Psoas muscle (tissue), 8 donors: Measurements from ENCODE around the gene SETDB1. TPM values are rescaled to one million over a fixed set of nuclear protein-coding genes. Genes with fewer than 3 reads are reported as not detected.

Experiments used
- ATAC-seq, 4 donors: fragments of 200-7000 bp; cut with Tn5 transposase; one replicate each; pipeline ENCODE4 v1.9.1; 2020; ENCODE audit warnings: moderate library complexity in 3 of 4, mild to moderate bottlenecking in 2 of 4
- DNase-seq, 2 donors: peaks; one replicate each; pipeline ENCODE4 v3.0.0-alpha.2; 2020
- H3K27ac ChIP-seq: fragments of 200-600 bp; one replicate; pipeline ENCODE4 v1.8.0; 2022
- H3K27me3 ChIP-seq, 3 donors: fragments of 200-600 bp in 1 of 3; one replicate each; pipeline versions ENCODE4 v1.6.1 to v1.8.0; 2013 to 2022; ENCODE audit warnings: low read length in 2 of 3, mild to moderate bottlenecking in 2 of 3, moderate library complexity in 1 of 3; ENCODE audit not compliant: insufficient read depth in 3 of 3
- H3K36me3 ChIP-seq, 2 donors: fragments of 200-600 bp in 1 of 2; one replicate each; pipeline versions ENCODE4 v1.6.1 to v1.8.0; 2013 to 2022; ENCODE audit warnings: low read depth in 1 of 2, mild to moderate bottlenecking in 1 of 2, moderate library complexity in 1 of 2; ENCODE audit not compliant: insufficient read depth in 1 of 2
- H3K4me1 ChIP-seq: fragments of 200-600 bp; one replicate; pipeline ENCODE4 v1.8.0; 2022
- H3K4me3 ChIP-seq: fragments of 200-600 bp; one replicate; pipeline ENCODE4 v1.8.0; 2022; ENCODE audit warnings: mild to moderate bottlenecking
- H3K9me3 ChIP-seq: fragments of 200-600 bp; one replicate; pipeline ENCODE4 v1.8.0; 2022
- CTCF ChIP-seq: fragments of 200-600 bp; IDR thresholded peaks from one replicate; pipeline ENCODE4 v1.8.0; 2022; ENCODE audit warnings: antibody characterized with exemption
- WGBS, 3 donors: extraction: QIAGEN DNeasy Blood & Tissue Kit; methylation state at CpG; one replicate each; pipeline versions ENCODE4 v1.1.6 to v1.1.7; 2013; 5-methylcytosine and 5-hydroxymethylcytosine counted together
- intact Hi-C, 2 donors: fragments of 100-400 bp; cut with DNase I; formaldehyde crosslinking; loops; one replicate each; pipeline versions ENCODE4 v1.11.0 to v1.14.2; 2022
- polyA plus RNA-seq, 3 donors: library from polyadenylated mRNA; stranded (reverse); fragments of 200-250 nt; gene quantifications; one replicate each; pipeline ENCODE4 v1.2.3, GENCODE V29; 2013
- total RNA-seq, 4 donors: library from RNA; stranded (reverse); fragmentation: NEBNext Ultra II Directional in 2 of 4; extraction: Animal tissue kit (Norgen Biotek cat#: 25700) in 2 of 4; gene quantifications; one replicate each; pipeline versions ENCODE4 v1.2.1 to v1.2.4, GENCODE V29; 2021 to 2023
- donor health status: healthy with polysubstance abuse.
- donor health status: DM: no; HTN: no; CAD: no; lungs with moderate emphysema.
- donor health status: Bipolar disorder and iron deficiency.
- donor health status: healthy.
- donor health status: DM: yes; HTN: yes; CAD: no.
- donor health status: DM: no; HTN: no; CAD: no.
- donor health status: DM: no; HTN: no; CAD: no.
- donor health status: DM: yes; HTN: yes; CAD: no.

The SETDB1 gene
- total and polyA plus RNA-seq, 7 donors, result 12.8 to 27.1 (median 19.4) TPM

- Histone ChIP-seq H3K4me1 (no peaks in the 10 kb centered on the region), H3K27me3 (no peaks in the 10 kb centered on the region), H3K36me3 (no peaks in the 10 kb centered on the region), H3K9me3 (no peaks in the 10 kb centered on the region), H3K27ac (no peak overlapping the region), H3K4me3 (no peak overlapping the region)
- DNase-seq (no peak), ATAC-seq (no peak)
- intact Hi-C loops, result no loop called here
- no peak for TF ChIP-seq CTCF
- 91 to 95% (median 91%) methylated on average over 5 of the region's 5 CpGs for WGBS, 3 donors
Measured at GRCh38 chr1:150902346-150902745, 23.8 kb upstream of the SETDB1 start.

DNA sequence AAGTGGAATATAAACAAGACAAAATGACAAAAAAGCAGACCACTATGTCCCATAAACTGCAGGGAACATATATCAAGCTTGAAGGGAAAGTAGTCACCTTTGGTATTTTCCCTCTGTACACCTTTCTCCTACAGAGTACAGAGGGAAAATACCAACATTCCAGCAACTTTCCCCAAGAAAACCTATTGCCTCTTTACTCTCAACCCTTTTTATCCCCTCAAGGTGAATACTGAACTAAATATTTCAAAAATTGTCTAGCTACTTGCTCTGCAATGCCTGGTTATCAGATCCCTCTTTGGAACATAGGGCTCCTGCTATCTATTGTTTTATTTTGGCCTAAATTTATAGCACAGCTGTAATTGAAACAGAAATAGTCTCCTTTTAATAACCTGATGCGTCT lies 23.4 kb upstream of the SETDB1 start:
- intact Hi-C loops, result no loop called here
- 58 to 66% (median 61%) methylated on average over 1 of the region's 1 CpG for whole genome bisulfite sequencing, 3 donors
- no peaks in the 10 kb centered on the region for H3K36me3 ChIP-seq
- H3K4me1 ChIP-seq, result no peaks in the 10 kb centered on the region
- no peak overlapping the region for H3K27ac ChIP-seq
- TF ChIP-seq CTCF, result no peak
- DNase-seq, result no peak
- H3K27me3 ChIP-seq, result no peaks in the 10 kb centered on the region
- no peaks in the 10 kb centered on the region for H3K9me3 ChIP-seq
- no peak overlapping the region for H3K4me3 ChIP-seq
- ATAC-seq, result no peak

GRCh38 chr1:150905301-150905700 lies 20.9 kb upstream of the SETDB1 start:
- 90 to 95% (median 95%) methylated on average over 6 of the region's 6 CpGs for WGBS, 3 donors
- no peak for DNase-seq

DNA sequence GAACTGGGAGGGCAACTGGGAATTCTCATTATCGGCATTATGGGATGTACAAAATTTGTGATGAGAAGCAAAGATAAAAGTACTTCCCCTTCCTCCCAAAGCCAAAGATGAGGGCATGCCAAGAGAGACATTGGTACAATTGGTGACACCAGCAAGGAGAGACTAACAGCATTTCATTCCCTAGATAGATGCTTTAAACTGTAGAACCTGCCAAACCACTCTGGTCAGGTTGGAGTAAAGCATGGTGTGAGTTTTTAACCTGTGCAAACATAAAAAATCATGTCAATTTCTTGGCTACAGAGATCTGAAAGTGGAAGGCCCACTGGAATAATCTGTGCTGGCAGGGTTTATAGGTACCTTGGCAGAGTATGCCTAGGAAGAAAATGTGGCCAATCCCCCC lies 19.8 kb upstream of the SETDB1 start:
- WGBS, 3 donors, result 76 to 94% (median 90%) methylated on average over 1 of the region's 1 CpG
- intact Hi-C loops, result no loop called here
- ATAC-seq, result no peak
- DNase-seq, result no peak
- Histone ChIP-seq H3K9me3 (no peaks in the 10 kb centered on the region), H3K4me3 (no peak overlapping the region), H3K27me3 (no peaks in the 10 kb centered on the region), H3K36me3 (no peaks in the 10 kb centered on the region), H3K27ac (no peak overlapping the region), H3K4me1 (no peaks in the 10 kb centered on the region)
- TF ChIP-seq CTCF, result no peak

More at GRCh38 chr1:150905301-150905700, 20.9 kb upstream of the SETDB1 start:
- Histone ChIP-seq H3K9me3 (no peaks in the 10 kb centered on the region), H3K27ac (no peak overlapping the region), H3K36me3 (no peaks in the 10 kb centered on the region), H3K4me1 (no peaks in the 10 kb centered on the region), H3K4me3 (no peak overlapping the region), H3K27me3 (no peaks in the 10 kb centered on the region)
- no peak for ATAC-seq
- intact Hi-C loops, result no loop called here
- no peak for TF ChIP-seq CTCF

- 81 to 87% (median 83%) methylated on average over 2 of the region's 2 CpGs for WGBS, 3 donors
- TF ChIP-seq CTCF, result no peak
Measured at GRCh38 chr1:150906813-150907212, 19.4 kb upstream of the SETDB1 start.

More at GRCh38 chr1:150906813-150907212, 19.4 kb upstream of the SETDB1 start:
- H3K4me1 ChIP-seq, result no peaks in the 10 kb centered on the region
- no peak for DNase-seq
- no peaks in the 10 kb centered on the region for H3K9me3 ChIP-seq
- no peaks in the 10 kb centered on the region for H3K36me3 ChIP-seq
- H3K4me3 ChIP-seq, result no peak overlapping the region
- H3K27me3 ChIP-seq, result no peaks in the 10 kb centered on the region
- no peak for ATAC-seq
- no peak overlapping the region for H3K27ac ChIP-seq
- intact Hi-C loops, result no loop called here
